Panc1 (cell line): ENCODE measurements around the gene PROM2. TPM values are rescaled to one million over a fixed set of nuclear protein-coding genes. Genes with fewer than 3 reads are reported as not detected.

Experiments
- ATAC-seq: fragments of 200-7000 bp; cut with Tn5 transposase; 2 replicates; pipeline ENCODE4 v1.9.1; 2020; ENCODE audit warnings: mild to moderate bottlenecking, moderate library complexity
- BruUV-seq: library from RNA; stranded (reverse); fragments of 400-500 nt; replicated peaks from 2 replicates; lab custom pipeline; 2021; lab: Mats Ljungman, UMichigan
- CTCF ChIA-PET: fragments of 300-600 bp; sonication (Branson Sonifier 250); formaldehyde crosslinking; loops from one replicate; lab custom pipeline; 2022; ENCODE audit warnings: antibody characterized with exemption; lab: Charles Lee
- POLR2A ChIA-PET: fragments of 300-600 bp; sonication (Branson Sonifier 250); formaldehyde crosslinking; loops from one replicate; lab custom pipeline; 2022; ENCODE audit warnings: antibody characterized with exemption; lab: Charles Lee
- DNase-seq: peaks from one replicate; pipeline ENCODE4 v3.0.0-alpha.2; 2010; ENCODE audit warnings: low read depth, low spot score
- H3K27ac ChIP-seq: 2 replicates; pipeline ENCODE4 v1.5.1; 2011; ENCODE audit warnings: mild to moderate bottlenecking, low read length, inconsistent platforms
- H3K27me3 ChIP-seq: fragments of 200-500 bp; sonication (Bioruptor generic); 2 replicates; pipeline ENCODE4 v1.6.0; 2014; ENCODE audit warnings: low read length, inconsistent platforms; ENCODE audit not compliant: control insufficient read depth, insufficient read depth
- H3K36me3 ChIP-seq: fragments of 200-500 bp; sonication (Bioruptor generic); 2 replicates; pipeline ENCODE4 v1.5.1; 2014; ENCODE audit warnings: inconsistent platforms, mild to moderate bottlenecking, low read length, moderate library complexity; ENCODE audit not compliant: control insufficient read depth, insufficient read depth
- H3K4me1 ChIP-seq: 2 replicates; pipeline ENCODE4 v1.5.1; 2011; ENCODE audit warnings: inconsistent platforms, mild to moderate bottlenecking, low read length, moderate library complexity; ENCODE audit not compliant: control insufficient read depth, insufficient read depth
- H3K4me3 ChIP-seq, 2 experiments: 2 replicates each; pipeline ENCODE4 v1.5.1; 2011 to 2012; ENCODE audit warnings: low read depth in 2 of 2, low read length in 2 of 2, mild to moderate bottlenecking in 2 of 2, inconsistent platforms in 1 of 2, moderate library complexity in 1 of 2
- H3K9me3 ChIP-seq: fragments of 200-500 bp; sonication (Bioruptor generic); 2 replicates; pipeline ENCODE4 v1.5.1; 2014; ENCODE audit warnings: low read depth, mild to moderate bottlenecking, inconsistent platforms, low read length, moderate library complexity; ENCODE audit not compliant: control insufficient read depth, insufficient read depth
- POLR2AphosphoS5 ChIP-seq: IDR thresholded peaks from 2 replicates; pipeline ENCODE4 v1.6.1; 2012; ENCODE audit warnings: mild to moderate bottlenecking, low read depth, low read length, moderate library complexity
- SIN3A ChIP-seq: IDR thresholded peaks from 2 replicates; pipeline ENCODE4 v1.6.1; 2012; ENCODE audit warnings: low read depth, mild to moderate bottlenecking, low read length, moderate library complexity, borderline replicate concordance; ENCODE audit not compliant: insufficient read depth
- TCF7L2 ChIP-seq: IDR thresholded peaks from 2 replicates; pipeline ENCODE4 v1.6.1; 2011; ENCODE audit warnings: mild to moderate bottlenecking, low read depth, low read length, inconsistent platforms
- in situ Hi-C: cut with HindIII; loops from 2 replicates; pipeline ENCODE4 v1.10.0; 2016; ENCODE audit warnings: low sequenced_read_pairs, low pct_unique_long_range_greater_than_20kb
- intact Hi-C: fragments of 100-400 bp; cut with micrococcal nuclease; formaldehyde crosslinking; loops from one replicate; pipeline ENCODE4 v1.10.0; 2022; ENCODE audit not compliant: unreplicated experiment
- total RNA-seq: library from RNA; stranded (reverse); gene quantifications from one replicate; pipeline ENCODE4 v1.2.1, GENCODE V29; 2021; ENCODE audit not compliant: unreplicated experiment
- TF ChIP-seq, protein P1 (sequence below): fragments of 450-650 bp; IDR thresholded peaks from 2 replicates; pipeline ENCODE4 v1.5.1; 2017; ENCODE audit warnings: mild to moderate bottlenecking
- TF ChIP-seq, protein P2 (sequence below), 2 experiments: IDR thresholded peaks; 2 replicates each; pipeline ENCODE4 v1.6.1; 2011 to 2012; ENCODE audit warnings: low read depth in 2 of 2, control low read depth in 1 of 2, low read length in 1 of 2, mild to moderate bottlenecking in 1 of 2, moderate library complexity in 1 of 2; ENCODE audit not compliant: insufficient read depth in 1 of 2

PROM2 gene
- total RNA-seq, 1 experiment from 2014 or later, result 1.4 TPM

DNA sequence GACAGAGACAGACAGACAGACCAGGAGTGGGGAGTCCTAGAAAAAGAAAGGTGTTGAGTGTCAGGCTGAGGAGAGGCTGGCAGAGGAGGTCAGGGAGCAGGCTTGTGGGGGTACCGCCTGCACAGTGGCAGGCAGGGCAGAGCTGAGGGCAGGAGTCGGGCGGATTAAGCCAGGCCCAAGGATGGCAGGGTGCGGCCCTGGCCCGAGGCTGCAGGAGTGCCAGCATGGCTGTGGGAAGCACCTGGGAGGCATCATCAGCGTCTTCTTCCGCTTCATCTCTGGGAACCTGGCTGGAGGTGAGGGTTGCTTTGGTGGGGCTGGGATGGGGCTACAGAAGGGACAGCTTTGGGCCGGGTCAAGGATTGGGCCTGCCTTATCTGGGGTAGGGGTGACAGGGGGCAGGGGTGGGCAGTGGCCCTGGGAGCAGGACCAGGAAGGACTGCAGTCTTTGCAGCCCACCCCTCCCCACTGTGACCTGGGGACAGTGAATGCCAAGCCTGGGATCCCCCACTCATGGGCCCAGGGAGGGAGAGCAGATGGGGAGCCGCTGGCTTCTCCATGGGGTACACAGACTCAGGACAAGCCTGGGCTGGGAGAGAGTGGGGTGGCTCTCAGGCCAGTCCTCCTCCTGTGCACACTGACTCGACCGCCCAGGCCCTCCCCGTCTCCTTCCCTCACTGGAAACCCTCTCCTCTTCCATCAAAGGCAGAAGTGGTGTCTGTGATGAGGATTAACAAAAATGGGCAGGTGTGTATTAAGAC, 43.6 kb downstream of the PROM2 start:
- Histone ChIP-seq H3K27me3 (no peaks in the 10 kb centered on the region), H3K36me3 (no peaks in the 10 kb centered on the region), H3K9me3 (no peaks in the 10 kb centered on the region), H3K4me1 (0 out of 2 replicates have a peak, but pooled peaks cover 3% of the 10 kb centered on the region), H3K27ac (no peak overlapping the region), H3K4me3 (no peak overlapping the region)
- TF ChIP-seq TCF7L2, result no peak
- TF ChIP-seq, protein P1, sequence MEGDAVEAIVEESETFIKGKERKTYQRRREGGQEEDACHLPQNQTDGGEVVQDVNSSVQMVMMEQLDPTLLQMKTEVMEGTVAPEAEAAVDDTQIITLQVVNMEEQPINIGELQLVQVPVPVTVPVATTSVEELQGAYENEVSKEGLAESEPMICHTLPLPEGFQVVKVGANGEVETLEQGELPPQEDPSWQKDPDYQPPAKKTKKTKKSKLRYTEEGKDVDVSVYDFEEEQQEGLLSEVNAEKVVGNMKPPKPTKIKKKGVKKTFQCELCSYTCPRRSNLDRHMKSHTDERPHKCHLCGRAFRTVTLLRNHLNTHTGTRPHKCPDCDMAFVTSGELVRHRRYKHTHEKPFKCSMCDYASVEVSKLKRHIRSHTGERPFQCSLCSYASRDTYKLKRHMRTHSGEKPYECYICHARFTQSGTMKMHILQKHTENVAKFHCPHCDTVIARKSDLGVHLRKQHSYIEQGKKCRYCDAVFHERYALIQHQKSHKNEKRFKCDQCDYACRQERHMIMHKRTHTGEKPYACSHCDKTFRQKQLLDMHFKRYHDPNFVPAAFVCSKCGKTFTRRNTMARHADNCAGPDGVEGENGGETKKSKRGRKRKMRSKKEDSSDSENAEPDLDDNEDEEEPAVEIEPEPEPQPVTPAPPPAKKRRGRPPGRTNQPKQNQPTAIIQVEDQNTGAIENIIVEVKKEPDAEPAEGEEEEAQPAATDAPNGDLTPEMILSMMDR, result no peak
- TF ChIP-seq SIN3A, result no peak
- no peak for TF ChIP-seq POLR2AphosphoS5
- TF ChIP-seq, protein P2, sequence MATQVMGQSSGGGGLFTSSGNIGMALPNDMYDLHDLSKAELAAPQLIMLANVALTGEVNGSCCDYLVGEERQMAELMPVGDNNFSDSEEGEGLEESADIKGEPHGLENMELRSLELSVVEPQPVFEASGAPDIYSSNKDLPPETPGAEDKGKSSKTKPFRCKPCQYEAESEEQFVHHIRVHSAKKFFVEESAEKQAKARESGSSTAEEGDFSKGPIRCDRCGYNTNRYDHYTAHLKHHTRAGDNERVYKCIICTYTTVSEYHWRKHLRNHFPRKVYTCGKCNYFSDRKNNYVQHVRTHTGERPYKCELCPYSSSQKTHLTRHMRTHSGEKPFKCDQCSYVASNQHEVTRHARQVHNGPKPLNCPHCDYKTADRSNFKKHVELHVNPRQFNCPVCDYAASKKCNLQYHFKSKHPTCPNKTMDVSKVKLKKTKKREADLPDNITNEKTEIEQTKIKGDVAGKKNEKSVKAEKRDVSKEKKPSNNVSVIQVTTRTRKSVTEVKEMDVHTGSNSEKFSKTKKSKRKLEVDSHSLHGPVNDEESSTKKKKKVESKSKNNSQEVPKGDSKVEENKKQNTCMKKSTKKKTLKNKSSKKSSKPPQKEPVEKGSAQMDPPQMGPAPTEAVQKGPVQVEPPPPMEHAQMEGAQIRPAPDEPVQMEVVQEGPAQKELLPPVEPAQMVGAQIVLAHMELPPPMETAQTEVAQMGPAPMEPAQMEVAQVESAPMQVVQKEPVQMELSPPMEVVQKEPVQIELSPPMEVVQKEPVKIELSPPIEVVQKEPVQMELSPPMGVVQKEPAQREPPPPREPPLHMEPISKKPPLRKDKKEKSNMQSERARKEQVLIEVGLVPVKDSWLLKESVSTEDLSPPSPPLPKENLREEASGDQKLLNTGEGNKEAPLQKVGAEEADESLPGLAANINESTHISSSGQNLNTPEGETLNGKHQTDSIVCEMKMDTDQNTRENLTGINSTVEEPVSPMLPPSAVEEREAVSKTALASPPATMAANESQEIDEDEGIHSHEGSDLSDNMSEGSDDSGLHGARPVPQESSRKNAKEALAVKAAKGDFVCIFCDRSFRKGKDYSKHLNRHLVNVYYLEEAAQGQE (IDR thresholded peaks at IDR 0.05; ENCODE audit: insufficient read depth in 1 of 2, low read depth in 2 of 2, low read length in 1 of 2), result no peak
- ChIA-PET POLR2A (no interaction called here), CTCF (no interaction called here)
- in situ Hi-C loops (no loop called here), intact Hi-C loops (loop anchor here (5.0 kb wide), 1 partner anchor 126 kb away; no protein-coding TSS in a partner anchor)
- ATAC-seq (no peak), DNase-seq (no peak)
- BruUV-seq, result no TSS peak

DNA sequence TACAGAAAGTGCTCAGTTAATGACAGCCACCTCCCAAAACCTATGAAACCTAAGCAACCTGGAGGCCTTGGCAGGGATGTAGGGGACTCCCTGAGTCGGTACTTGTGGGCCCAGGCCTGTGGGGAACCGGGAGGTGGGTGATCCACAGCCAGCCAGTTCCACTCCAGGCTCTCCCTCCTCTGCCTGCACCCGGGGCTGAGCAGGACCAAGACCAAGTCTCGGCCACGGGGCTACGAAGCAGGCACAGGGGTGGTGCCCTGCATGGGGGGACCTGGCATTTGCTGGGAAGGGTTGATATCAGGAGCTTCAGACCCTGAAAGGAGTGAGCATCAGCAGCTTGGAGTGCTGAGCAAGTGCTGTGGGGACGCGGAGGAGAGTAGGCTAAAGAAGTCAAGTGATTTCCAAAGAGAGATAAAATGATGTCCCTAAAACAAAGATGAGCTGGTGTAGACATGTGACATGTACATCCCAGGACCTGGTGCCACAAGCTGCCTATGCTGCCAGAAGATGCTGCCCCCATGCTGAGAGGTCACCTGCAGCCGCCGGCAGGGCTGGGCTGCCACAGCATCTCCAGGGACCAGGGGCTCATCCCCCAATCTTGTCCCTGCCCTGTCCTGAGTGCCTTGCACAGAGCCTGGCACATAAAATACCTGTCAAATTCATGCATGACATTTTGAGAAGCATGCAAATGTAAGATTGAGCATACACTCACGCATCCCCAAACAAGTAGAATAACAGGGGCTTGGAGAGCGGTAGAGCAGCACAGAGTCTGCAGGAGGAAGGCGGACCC, 44.4 kb downstream of the PROM2 start:
- POLR2A ChIA-PET, result no interaction called here
- no TSS peak for BruUV-seq
- TF ChIP-seq, protein P1, result no peak
- TF ChIP-seq POLR2AphosphoS5 (no peak), SIN3A (no peak), TCF7L2 (no peak)
- TF ChIP-seq, protein P2 (IDR thresholded peaks at IDR 0.05; ENCODE audit: insufficient read depth in 1 of 2, low read depth in 2 of 2, low read length in 1 of 2), result no peak
- Histone ChIP-seq H3K4me1 (0 out of 2 replicates have a peak, but pooled peaks cover 3% of the 10 kb centered on the region), H3K36me3 (no peaks in the 10 kb centered on the region), H3K27ac (no peak overlapping the region), H3K4me3 (no peak overlapping the region), H3K9me3 (no peaks in the 10 kb centered on the region), H3K27me3 (no peaks in the 10 kb centered on the region)
- CTCF ChIA-PET, result no interaction called here
- intact Hi-C loops (loop anchor here (5.0 kb wide), 1 partner anchor 126 kb away; no protein-coding TSS in a partner anchor), in situ Hi-C loops (no loop called here)
- no peak for ATAC-seq
- DNase-seq, result no peak
